ENCODE measurements around the gene JAKMIP2.

The JAKMIP2 gene

GRCh38 chr5:147673266-147673665 lies 109.3 kb downstream of the JAKMIP2 start:
- no peaks in the 10 kb centered on the region for H3K9me3 ChIP-seq (ENCODE audit: control insufficient read depth, insufficient read depth, low read depth, low read length)
- CTCF ChIA-PET, result no interaction called here
- H3K4me1 ChIP-seq (ENCODE audit: control insufficient read depth, insufficient read depth, low read length), result no peaks in the 10 kb centered on the region
- H3K4me3 ChIP-seq (ENCODE audit: low read depth, low read length), result no peak overlapping the region
- TF ChIP-seq AEBP2 (tag by site-specific recombination; IDR thresholded peaks at IDR 0.05; ENCODE audit: borderline replicate concordance), result no peak
- TF ChIP-seq ZNF239 (tag by site-specific recombination; IDR thresholded peaks at IDR 0.05), result no peak
- no peak for TF ChIP-seq ZNF707 (tag by site-specific recombination; IDR thresholded peaks at IDR 0.05)
- no peak for TF ChIP-seq ZNF10 (tag by site-specific recombination; IDR thresholded peaks at IDR 0.05)
- TF ChIP-seq ZNF670 (tag by site-specific recombination; IDR thresholded peaks at IDR 0.05; ENCODE audit: low read depth), result no peak
- no peak for TF ChIP-seq ZNF664 (tag by site-specific recombination; IDR thresholded peaks at IDR 0.05)
- no peak for TF ChIP-seq GLIS1 (tag by site-specific recombination; IDR thresholded peaks at IDR 0.05)
- TF ChIP-seq, protein P1, sequence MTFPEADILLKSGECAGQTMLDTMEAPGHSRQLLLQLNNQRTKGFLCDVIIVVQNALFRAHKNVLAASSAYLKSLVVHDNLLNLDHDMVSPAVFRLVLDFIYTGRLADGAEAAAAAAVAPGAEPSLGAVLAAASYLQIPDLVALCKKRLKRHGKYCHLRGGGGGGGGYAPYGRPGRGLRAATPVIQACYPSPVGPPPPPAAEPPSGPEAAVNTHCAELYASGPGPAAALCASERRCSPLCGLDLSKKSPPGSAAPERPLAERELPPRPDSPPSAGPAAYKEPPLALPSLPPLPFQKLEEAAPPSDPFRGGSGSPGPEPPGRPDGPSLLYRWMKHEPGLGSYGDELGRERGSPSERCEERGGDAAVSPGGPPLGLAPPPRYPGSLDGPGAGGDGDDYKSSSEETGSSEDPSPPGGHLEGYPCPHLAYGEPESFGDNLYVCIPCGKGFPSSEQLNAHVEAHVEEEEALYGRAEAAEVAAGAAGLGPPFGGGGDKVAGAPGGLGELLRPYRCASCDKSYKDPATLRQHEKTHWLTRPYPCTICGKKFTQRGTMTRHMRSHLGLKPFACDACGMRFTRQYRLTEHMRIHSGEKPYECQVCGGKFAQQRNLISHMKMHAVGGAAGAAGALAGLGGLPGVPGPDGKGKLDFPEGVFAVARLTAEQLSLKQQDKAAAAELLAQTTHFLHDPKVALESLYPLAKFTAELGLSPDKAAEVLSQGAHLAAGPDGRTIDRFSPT (tag by site-specific recombination; IDR thresholded peaks at IDR 0.05), result no peak
- no peak for TF ChIP-seq ZNF776 (tag by site-specific recombination; IDR thresholded peaks at IDR 0.05; ENCODE audit: borderline replicate concordance)
- no peak for TF ChIP-seq ZBTB21 (tag by site-specific recombination; IDR thresholded peaks at IDR 0.05)
- TF ChIP-seq ZNF394 (tag by site-specific recombination; IDR thresholded peaks at IDR 0.05; ENCODE audit: borderline replicate concordance), result no peak
- no peak overlapping the region for H3K27ac ChIP-seq (ENCODE audit: extremely low read depth, low read depth, low read length)
- POLR2A ChIA-PET, result no interaction called here
- H3K36me3 ChIP-seq (ENCODE audit: control insufficient read depth in 2 of 2, insufficient read depth in 1 of 2, low read length in 2 of 2), result peaks cover 0 to 16% of the 10 kb centered on the region in 2 experiments; a peak in 1 of 3 replicates

DNA sequence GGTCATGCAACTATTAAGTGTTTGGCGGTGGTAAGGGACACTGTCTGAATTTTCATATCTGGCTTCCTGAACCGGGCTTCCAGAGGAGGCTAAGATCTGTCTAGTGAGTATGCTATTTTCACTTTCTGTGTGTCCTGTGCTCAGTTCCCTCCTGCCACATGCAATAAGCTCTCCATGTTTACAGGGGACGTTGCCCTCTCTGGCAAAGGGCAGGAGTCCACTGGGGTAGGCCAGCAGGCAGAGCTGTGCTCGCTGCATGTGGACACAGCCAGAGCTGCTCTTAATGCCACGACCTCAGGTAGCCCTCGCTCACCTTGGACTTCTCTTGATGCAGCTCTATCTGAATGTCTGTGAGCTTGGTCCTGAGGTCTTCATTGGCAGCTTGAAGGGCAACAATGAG lies 111.2 kb downstream of the JAKMIP2 start:
- Histone ChIP-seq H3K4me1 (ENCODE audit: control insufficient read depth, insufficient read depth, low read length) (no peaks in the 10 kb centered on the region), H3K9me3 (ENCODE audit: control insufficient read depth, insufficient read depth, low read depth, low read length) (no peaks in the 10 kb centered on the region), H3K4me3 (ENCODE audit: low read depth, low read length) (no peak overlapping the region), H3K27ac (ENCODE audit: extremely low read depth, low read depth, low read length) (no peak overlapping the region), H3K36me3 (ENCODE audit: control insufficient read depth in 2 of 2, insufficient read depth in 1 of 2, low read length in 2 of 2) (peaks cover 0 to 16% of the 10 kb centered on the region in 2 experiments; a peak in 1 of 3 replicates)
- TF ChIP-seq ZNF292 (tag by site-specific recombination; IDR thresholded peaks at IDR 0.05; ENCODE audit: borderline replicate concordance, low read depth) (no peak), REPIN1 (tag by site-specific recombination; IDR thresholded peaks at IDR 0.05; ENCODE audit: low read depth) (no peak), ZBTB49 (tag by site-specific recombination; IDR thresholded peaks at IDR 0.05; ENCODE audit: low read depth) (no peak), ZFP41 (tag by site-specific recombination; IDR thresholded peaks at IDR 0.05; ENCODE audit: borderline replicate concordance) (no peak), ZNF664 (tag by site-specific recombination; IDR thresholded peaks at IDR 0.05) (no peak), ZNF521 (tag by site-specific recombination; IDR thresholded peaks at IDR 0.05) (no peak), ZNF335 (tag by site-specific recombination; conservative IDR thresholded peaks at IDR 0.05) (no peak), ZNF658 (tag by site-specific recombination; IDR thresholded peaks at IDR 0.05) (no peak)
- TF ChIP-seq, protein P2, sequence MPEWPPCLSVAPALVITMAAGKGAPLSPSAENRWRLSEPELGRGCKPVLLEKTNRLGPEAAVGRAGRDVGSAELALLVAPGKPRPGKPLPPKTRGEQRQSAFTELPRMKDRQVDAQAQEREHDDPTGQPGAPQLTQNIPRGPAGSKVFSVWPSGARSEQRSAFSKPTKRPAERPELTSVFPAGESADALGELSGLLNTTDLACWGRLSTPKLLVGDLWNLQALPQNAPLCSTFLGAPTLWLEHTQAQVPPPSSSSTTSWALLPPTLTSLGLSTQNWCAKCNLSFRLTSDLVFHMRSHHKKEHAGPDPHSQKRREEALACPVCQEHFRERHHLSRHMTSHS (tag by site-specific recombination; IDR thresholded peaks at IDR 0.05), result no peak
- CTCF ChIA-PET, result no interaction called here
- POLR2A ChIA-PET, result no interaction called here
